ENCODE results near the gene MKLN1. TPM values are rescaled to one million over a fixed set of nuclear protein-coding genes. Genes with fewer than 3 reads are reported as not detected.

MKLN1 gene
- total and polyA plus RNA-seq, 2 of the 13 experiments (the other 11 are each of a cell fraction or from before 2014, with no cell fraction given): 33.6 to 43.5 TPM

- Histone ChIP-seq H3K9ac (ENCODE audit: insufficient read depth, low read depth, low read length) (no peak overlapping the region), H3K9me3 (ENCODE audit: low read length) (no peaks in the 10 kb centered on the region), H3K27me3 (ENCODE audit: control insufficient read depth in 1 of 2, insufficient read depth in 2 of 2, low read length in 2 of 2) (peaks cover 0 to 3% of the 10 kb centered on the region in 2 experiments; a peak in 1 of 5 replicates), H3K4me2 (ENCODE audit: low read depth, low read length) (no peak overlapping the region), H3K36me3 (replicated peaks in 1 of 2; ENCODE audit: control insufficient read depth in 1 of 2, insufficient read depth in 2 of 2, low read length in 2 of 2) (no peaks in the 10 kb centered on the region), H3K4me3 (replicated peaks in 1 of 3; ENCODE audit: insufficient read depth in 1 of 3, low read depth in 2 of 3, low read length in 3 of 3) (no peak overlapping the region), H3K4me1 (ENCODE audit: insufficient read depth, low read length) (peaks cover 16% of the 10 kb centered on the region), H4K20me1 (ENCODE audit: insufficient read depth, low read length) (no peaks in the 10 kb centered on the region), H3K27ac (ENCODE audit: extremely low read length, insufficient read depth, low read length) (no peak overlapping the region), H2AFZ (ENCODE audit: low read length) (no peak overlapping the region), H3K79me2 (ENCODE audit: insufficient read depth, low read length) (no peaks in the 10 kb centered on the region)
- ChIA-PET CTCF (ENCODE audit: low intra/inter-chr PET ratio, low total read pairs) (no interaction called here), POLR2A (no interaction called here)
- FAIRE-seq: no peak
- 100% methylated on average over 1 of the region's 8 CpGs for WGBS (ENCODE audit: low lambda C conversion rate)
- BruUV-seq (replicated peaks): no TSS peak
- ATAC-seq: no peak
- intact Hi-C loops (cut with micrococcal nuclease; ENCODE audit: unreplicated experiment) (no loop called here), in situ Hi-C loops (cut with HindIII; ENCODE audit: extremely low pct_ligation_motif_present, low pct_unique_long_range_greater_than_20kb) (loop anchor here (10.0 kb wide), 1 partner anchor 145 kb away; no protein-coding TSS in a partner anchor)
- TF ChIP-seq ESRRA (CRISPR knock-in tag; IDR thresholded peaks at IDR 0.05; ENCODE audit: low read depth) (no peak), IKZF1 (IDR thresholded peaks at IDR 0.05) (no peak), ZNF891 (CRISPR knock-in tag; IDR thresholded peaks at IDR 0.05) (no peak), TFDP2 (CRISPR knock-in tag; IDR thresholded peaks at IDR 0.05) (no peak), ZFP41 (CRISPR knock-in tag; IDR thresholded peaks at IDR 0.05; ENCODE audit: borderline replicate concordance) (no peak), SMARCE1 (IDR thresholded peaks at IDR 0.05; ENCODE audit: borderline replicate concordance) (no peak), ZNF607 (CRISPR knock-in tag; IDR thresholded peaks at IDR 0.05; ENCODE audit: borderline replicate concordance) (no peak), RAD51 (IDR thresholded peaks at IDR 0.05; ENCODE audit: borderline replicate concordance) (no peak)
- TF ChIP-seq, protein P1, sequence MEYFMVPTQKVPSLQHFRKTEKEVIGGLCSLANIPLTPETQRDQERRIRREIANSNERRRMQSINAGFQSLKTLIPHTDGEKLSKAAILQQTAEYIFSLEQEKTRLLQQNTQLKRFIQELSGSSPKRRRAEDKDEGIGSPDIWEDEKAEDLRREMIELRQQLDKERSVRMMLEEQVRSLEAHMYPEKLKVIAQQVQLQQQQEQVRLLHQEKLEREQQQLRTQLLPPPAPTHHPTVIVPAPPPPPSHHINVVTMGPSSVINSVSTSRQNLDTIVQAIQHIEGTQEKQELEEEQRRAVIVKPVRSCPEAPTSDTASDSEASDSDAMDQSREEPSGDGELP (IDR thresholded peaks at IDR 0.05; ENCODE audit: borderline replicate concordance, low read depth): no peak
- no peak for DNase-seq (ENCODE audit: low spot score)
These were observed 182.1 kb downstream of the MKLN1 start for GRCh38 chr7:131509781-131510180.

Data from HepG2 (cell line).